Endothelial cell (in vitro differentiated cells): ENCODE data around the gene PIAS4. TPM values are rescaled to one million over a fixed set of nuclear protein-coding genes. Genes with fewer than 3 reads are reported as not detected.
A peak's percentile ranks its signal among the peaks of the same experiment; 100 is the strongest.

Source experiments
- DNase-seq: peaks from one replicate; pipeline ENCODE4 v3.0.0; 2021; ENCODE audit warnings: low spot score
- H3K27ac Mint-ChIP-seq: one replicate; pipeline ENCODE4 v1.8.0; 2021; ENCODE audit warnings: mixed read lengths, inconsistent platforms; ENCODE audit not compliant: unreplicated experiment
- H3K27me3 Mint-ChIP-seq: one replicate; pipeline ENCODE4 v1.8.0; 2021; ENCODE audit warnings: mild to moderate bottlenecking, moderate library complexity, mixed read lengths, inconsistent platforms; ENCODE audit not compliant: unreplicated experiment
- H3K36me3 Mint-ChIP-seq: one replicate; pipeline ENCODE4 v1.8.0; 2021; ENCODE audit warnings: mild to moderate bottlenecking, low read depth, mixed read lengths, inconsistent platforms; ENCODE audit not compliant: unreplicated experiment
- H3K4me1 Mint-ChIP-seq: one replicate; pipeline ENCODE4 v1.8.0; 2021; ENCODE audit warnings: mild to moderate bottlenecking, mixed read lengths, inconsistent platforms; ENCODE audit not compliant: unreplicated experiment
- H3K4me3 Mint-ChIP-seq: one replicate; pipeline ENCODE4 v1.8.0; 2021; ENCODE audit warnings: mild to moderate bottlenecking, mixed read lengths, inconsistent platforms; ENCODE audit not compliant: unreplicated experiment
- H3K9me3 Mint-ChIP-seq: one replicate; pipeline ENCODE4 v1.8.0; 2021; ENCODE audit warnings: mixed read lengths, inconsistent platforms; ENCODE audit not compliant: unreplicated experiment
- total RNA-seq: library from RNA; stranded (reverse); fragmentation: NEBNext Ultra II Directional; extraction: Animal tissue kit (Norgen Biotek cat#: 25700); gene quantifications from one replicate; pipeline ENCODE4 v1.2.1, GENCODE V29; 2021; ENCODE audit not compliant: unreplicated experiment
- TF ChIP-seq, protein P1 (sequence below): fragments of 200-600 bp; sonication (generic); IDR thresholded peaks from one replicate; pipeline ENCODE4 v1.5.0; 2021; ENCODE audit warnings: antibody characterized with exemption; ENCODE audit not compliant: unreplicated experiment

Gene PIAS4
- total RNA-seq, 1 donor from 2014 or later, result 41.2 TPM

DNA sequence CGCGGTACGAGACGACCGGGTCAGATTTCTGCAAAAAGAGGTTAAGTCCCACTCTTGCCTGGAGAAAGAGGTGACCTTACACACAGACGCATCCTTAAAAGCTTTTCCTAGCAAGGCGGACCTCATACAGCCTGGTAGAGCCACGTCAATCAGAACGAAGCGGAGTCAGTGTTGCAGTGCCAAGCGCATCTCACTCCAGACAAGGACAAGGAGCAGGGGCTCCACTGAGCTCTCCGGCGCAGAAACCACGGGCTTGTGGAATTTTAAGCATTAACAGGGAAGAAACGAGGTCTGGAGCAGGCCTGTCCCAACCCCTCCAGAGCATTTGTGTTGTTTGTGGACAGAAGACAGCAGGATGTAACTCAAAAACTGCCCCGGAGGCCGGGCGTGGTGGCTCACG is 29.4 kb upstream of the PIAS4 start:
- H3K9me3 Mint-ChIP-seq, result no peaks in the 10 kb centered on the region
- peaks cover 12% of the 10 kb centered on the region for H3K27me3 Mint-ChIP-seq
- no peak overlapping the region for H3K4me3 Mint-ChIP-seq
- peaks cover 25% of the 10 kb centered on the region for H3K36me3 Mint-ChIP-seq
- no peak overlapping the region for H3K27ac Mint-ChIP-seq
- peaks cover under 1% of the 10 kb centered on the region for H3K4me1 Mint-ChIP-seq
- TF ChIP-seq, protein P1, sequence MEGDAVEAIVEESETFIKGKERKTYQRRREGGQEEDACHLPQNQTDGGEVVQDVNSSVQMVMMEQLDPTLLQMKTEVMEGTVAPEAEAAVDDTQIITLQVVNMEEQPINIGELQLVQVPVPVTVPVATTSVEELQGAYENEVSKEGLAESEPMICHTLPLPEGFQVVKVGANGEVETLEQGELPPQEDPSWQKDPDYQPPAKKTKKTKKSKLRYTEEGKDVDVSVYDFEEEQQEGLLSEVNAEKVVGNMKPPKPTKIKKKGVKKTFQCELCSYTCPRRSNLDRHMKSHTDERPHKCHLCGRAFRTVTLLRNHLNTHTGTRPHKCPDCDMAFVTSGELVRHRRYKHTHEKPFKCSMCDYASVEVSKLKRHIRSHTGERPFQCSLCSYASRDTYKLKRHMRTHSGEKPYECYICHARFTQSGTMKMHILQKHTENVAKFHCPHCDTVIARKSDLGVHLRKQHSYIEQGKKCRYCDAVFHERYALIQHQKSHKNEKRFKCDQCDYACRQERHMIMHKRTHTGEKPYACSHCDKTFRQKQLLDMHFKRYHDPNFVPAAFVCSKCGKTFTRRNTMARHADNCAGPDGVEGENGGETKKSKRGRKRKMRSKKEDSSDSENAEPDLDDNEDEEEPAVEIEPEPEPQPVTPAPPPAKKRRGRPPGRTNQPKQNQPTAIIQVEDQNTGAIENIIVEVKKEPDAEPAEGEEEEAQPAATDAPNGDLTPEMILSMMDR, result no peak
- no peak for DNase-seq

DNA sequence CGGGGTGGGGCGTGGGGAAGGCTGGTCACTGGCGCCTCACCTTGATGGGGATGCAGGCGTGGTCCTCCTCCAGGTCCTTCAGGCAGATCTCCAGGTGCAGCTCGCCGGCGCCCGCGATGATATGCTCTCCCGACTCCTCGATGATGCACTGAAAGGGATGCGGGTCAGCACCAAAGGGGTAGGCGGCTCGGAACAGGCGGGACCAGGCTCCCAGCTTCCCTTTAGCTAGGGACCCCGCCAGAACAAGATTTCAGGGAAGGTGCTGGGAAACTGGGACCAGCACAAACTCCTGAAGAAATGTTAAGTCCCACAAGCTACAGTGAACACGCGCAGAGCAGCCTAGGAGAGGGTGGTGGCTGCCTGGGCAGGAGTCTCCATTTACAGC is 28.3 kb upstream of the PIAS4 start:
- no peak overlapping the region for H3K4me3 Mint-ChIP-seq

DNA sequence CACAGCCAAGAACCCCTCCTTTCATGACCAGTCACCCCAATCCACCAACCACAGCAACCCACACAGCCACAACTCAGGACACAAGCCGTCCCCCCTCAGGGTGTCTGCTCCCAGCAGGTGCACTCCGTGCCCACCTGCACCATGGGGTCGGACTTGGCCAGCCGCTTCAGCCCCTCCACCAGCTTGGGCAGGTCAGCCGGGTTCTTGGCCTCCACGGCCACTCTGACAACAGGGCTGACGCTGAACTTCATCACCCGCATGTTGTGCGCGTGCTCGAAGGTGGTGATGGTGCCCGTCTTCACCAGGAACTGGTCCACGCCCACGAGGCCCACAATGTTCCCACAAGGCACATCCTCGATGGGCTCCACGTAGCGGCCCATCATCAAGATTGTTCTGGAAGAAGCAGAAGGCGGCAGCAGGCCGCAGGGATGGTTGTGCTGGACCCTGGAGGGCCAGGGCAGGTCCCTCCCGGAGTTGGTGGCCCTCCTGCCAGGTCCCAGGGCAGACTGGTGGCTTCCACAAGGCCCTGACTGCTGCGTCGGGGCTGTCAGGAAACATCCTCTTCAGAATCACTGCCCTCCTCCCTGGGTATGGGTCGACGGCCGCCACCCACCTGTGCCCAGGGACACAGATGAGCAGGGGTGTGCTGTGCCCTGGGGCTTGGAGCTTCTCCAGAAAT is 27.7 kb upstream of the PIAS4 start:
- no peak for DNase-seq
- H3K27me3 Mint-ChIP-seq, result peaks cover 26% of the 10 kb centered on the region
- H3K27ac Mint-ChIP-seq, result peak overlapping the region; percentile 36
- peaks cover 42% of the 10 kb centered on the region for H3K36me3 Mint-ChIP-seq
- no peak overlapping the region for H3K4me3 Mint-ChIP-seq
- no peaks in the 10 kb centered on the region for H3K9me3 Mint-ChIP-seq
- H3K4me1 Mint-ChIP-seq, result peaks cover 17% of the 10 kb centered on the region
- TF ChIP-seq, protein P1, result no peak

More for the DNA sequence above, 28.3 kb upstream of the PIAS4 start:
- peak overlapping the region; percentile 36 for H3K27ac Mint-ChIP-seq
- TF ChIP-seq, protein P1, result no peak
- peaks cover 21% of the 10 kb centered on the region for H3K27me3 Mint-ChIP-seq
- peaks cover 36% of the 10 kb centered on the region for H3K36me3 Mint-ChIP-seq
- no peak for DNase-seq
- H3K4me1 Mint-ChIP-seq, result peaks cover 12% of the 10 kb centered on the region
- no peaks in the 10 kb centered on the region for H3K9me3 Mint-ChIP-seq

DNA sequence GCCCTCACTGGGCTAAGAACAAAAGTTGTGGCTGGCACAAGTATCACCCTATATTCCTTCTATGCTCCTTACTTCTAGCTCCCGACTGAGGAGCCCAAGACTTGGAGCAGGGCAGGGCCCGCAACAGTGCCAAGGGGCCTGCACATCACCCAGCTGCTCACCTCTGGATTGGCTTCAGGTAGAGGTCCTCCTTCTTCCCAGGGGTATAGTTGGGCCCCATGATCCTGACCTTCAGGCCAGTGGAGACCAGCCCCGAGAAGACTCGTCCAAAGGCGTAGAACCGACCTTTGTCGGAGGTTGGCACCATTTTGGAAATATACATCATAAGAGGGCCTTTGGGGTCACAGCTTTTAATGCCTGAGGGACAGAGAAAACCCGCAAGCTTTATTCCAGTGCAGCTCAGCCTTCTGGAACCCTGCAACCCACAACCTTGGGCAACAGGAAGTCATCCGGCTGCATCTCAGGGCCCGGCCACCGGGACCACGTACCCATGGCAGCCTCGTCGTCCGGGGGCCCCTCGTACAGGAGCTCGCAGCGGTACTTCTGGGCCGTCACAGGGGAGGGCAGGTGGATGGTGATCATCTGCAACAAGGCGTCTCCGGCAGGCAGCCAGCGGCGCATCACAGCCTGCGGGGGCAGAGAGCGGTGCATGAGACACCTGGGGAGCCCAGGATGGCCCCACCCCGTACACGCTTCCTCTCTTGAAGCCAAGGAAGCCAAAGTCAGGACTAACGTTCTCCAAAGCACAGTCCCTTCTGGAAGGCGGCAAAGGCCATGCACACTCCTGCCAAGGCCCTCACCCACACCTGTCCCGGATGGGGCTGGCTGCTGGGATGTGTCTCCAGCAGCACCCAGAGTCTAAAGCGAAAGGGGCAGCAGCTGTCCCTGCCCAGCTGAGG is 26.9 kb upstream of the PIAS4 start:
- no peak overlapping the region for H3K27ac Mint-ChIP-seq
- no peaks in the 10 kb centered on the region for H3K9me3 Mint-ChIP-seq
- no peak for DNase-seq
- TF ChIP-seq, protein P1, result no peak
- H3K4me3 Mint-ChIP-seq, result no peak overlapping the region
- H3K27me3 Mint-ChIP-seq, result peaks cover 26% of the 10 kb centered on the region
- H3K36me3 Mint-ChIP-seq, result peaks cover 42% of the 10 kb centered on the region
- peaks cover 18% of the 10 kb centered on the region for H3K4me1 Mint-ChIP-seq

DNA sequence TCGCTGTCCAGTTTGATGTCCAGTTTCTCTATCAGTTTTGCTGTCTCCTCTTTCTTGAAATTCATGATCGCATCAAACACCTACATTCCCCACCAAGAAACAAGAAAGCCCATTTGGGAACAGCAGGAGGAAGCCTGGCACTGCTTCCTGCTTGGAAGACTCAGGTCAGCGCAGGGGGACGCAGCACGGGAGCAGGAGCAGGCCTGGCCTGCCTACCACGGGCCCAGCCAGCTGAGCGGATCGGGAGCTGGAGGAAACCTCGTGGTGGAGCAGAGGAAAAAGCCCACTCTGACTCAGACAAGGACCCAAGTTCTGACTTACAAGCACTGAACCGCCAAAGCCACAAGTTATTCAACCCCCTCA is 26.2 kb upstream of the PIAS4 start:
- peak overlapping the region; percentile 55 for H3K27ac Mint-ChIP-seq
- peak overlapping the region; percentile 33 for H3K4me3 Mint-ChIP-seq
- peaks cover 42% of the 10 kb centered on the region for H3K36me3 Mint-ChIP-seq
- H3K9me3 Mint-ChIP-seq, result no peaks in the 10 kb centered on the region
- peaks cover 20% of the 10 kb centered on the region for H3K4me1 Mint-ChIP-seq
- no peak for DNase-seq
- TF ChIP-seq, protein P1, result no peak
- H3K27me3 Mint-ChIP-seq, result peaks cover 26% of the 10 kb centered on the region
